H9 (cell line): ENCODE data around the gene AGO1. TPM values are rescaled to one million over a fixed set of nuclear protein-coding genes. Genes with fewer than 3 reads are reported as not detected.

Experiments
- DNase-seq: peaks from one replicate; pipeline ENCODE4 v3.0.0-alpha.2; 2017
- H2AFZ ChIP-seq: one replicate; pipeline ENCODE4 v1.6.1; 2013; ENCODE audit warnings: mild to moderate bottlenecking, low read length, control low read depth, moderate library complexity
- H2AK5ac ChIP-seq: 2 replicates; pipeline ENCODE4 v1.6.1; 2013; ENCODE audit warnings: low read length, control low read depth, mixed read lengths; ENCODE audit not compliant: insufficient read length
- H2BK120ac ChIP-seq: one replicate; pipeline ENCODE4 v1.6.1; 2013; ENCODE audit warnings: low read depth, mild to moderate bottlenecking, low read length, control low read depth, inconsistent platforms; ENCODE audit not compliant: poor library complexity, severe bottlenecking
- H2BK12ac ChIP-seq: 2 replicates; pipeline ENCODE4 v1.6.1; 2013; ENCODE audit warnings: low read length, control low read depth, mixed read lengths, low read depth; ENCODE audit not compliant: insufficient read length
- H2BK15ac ChIP-seq: 2 replicates; pipeline ENCODE4 v1.6.1; 2013; ENCODE audit warnings: low read depth, low read length, control low read depth
- H2BK20ac ChIP-seq: one replicate; pipeline ENCODE4 v1.6.1; 2013; ENCODE audit warnings: low read depth, mild to moderate bottlenecking, low read length, control low read depth, inconsistent platforms; ENCODE audit not compliant: poor library complexity, severe bottlenecking
- H2BK5ac ChIP-seq: 2 replicates; pipeline ENCODE4 v1.6.1; 2013; ENCODE audit warnings: low read length, control low read depth, mixed read lengths; ENCODE audit not compliant: insufficient read length
- H3K14ac ChIP-seq: 2 replicates; pipeline ENCODE4 v1.6.1; 2013; ENCODE audit warnings: low read length, control low read depth; ENCODE audit not compliant: insufficient read depth
- H3K18ac ChIP-seq: 2 replicates; pipeline ENCODE4 v1.6.1; 2013; ENCODE audit warnings: low read depth, mild to moderate bottlenecking, mixed read lengths, low read length, control low read depth; ENCODE audit not compliant: insufficient read length
- H3K23ac ChIP-seq: 2 replicates; pipeline ENCODE4 v1.6.1; 2013; ENCODE audit warnings: low read length, control low read depth, mixed read lengths, low read depth; ENCODE audit not compliant: insufficient read length
- H3K23me2 ChIP-seq: 2 replicates; pipeline ENCODE4 v1.6.1; 2013; ENCODE audit warnings: low read depth, mild to moderate bottlenecking, mixed read lengths, low read length, control low read depth; ENCODE audit not compliant: insufficient read length, poor library complexity, severe bottlenecking
- H3K27ac ChIP-seq: 2 replicates; pipeline ENCODE4 v1.5.1; 2013; ENCODE audit warnings: low read length, control low read depth, mixed read lengths, low read depth; ENCODE audit not compliant: insufficient read length
- H3K27me3 ChIP-seq: 2 replicates; pipeline ENCODE4 v1.6.1; 2013; ENCODE audit warnings: low read length, control low read depth, inconsistent platforms; ENCODE audit not compliant: insufficient read depth
- H3K4ac ChIP-seq: 2 replicates; pipeline ENCODE4 v1.6.1; 2013; ENCODE audit warnings: low read depth, mild to moderate bottlenecking, control low read depth, inconsistent platforms, low read length, moderate library complexity
- H3K4me1 ChIP-seq: 2 replicates; pipeline ENCODE4 v1.6.1; 2013; ENCODE audit warnings: low read length, control low read depth, inconsistent platforms; ENCODE audit not compliant: insufficient read depth
- H3K4me2 ChIP-seq: 2 replicates; pipeline ENCODE4 v1.6.1; 2013; ENCODE audit warnings: low read length, control low read depth, mixed read lengths; ENCODE audit not compliant: insufficient read length, insufficient read depth
- H3K56ac ChIP-seq: 2 replicates; pipeline ENCODE4 v1.6.1; 2013; ENCODE audit warnings: low read depth, mild to moderate bottlenecking, mixed read lengths, low read length, control low read depth; ENCODE audit not compliant: insufficient read length
- H3K79me1 ChIP-seq: 2 replicates; pipeline ENCODE4 v1.6.1; 2013; ENCODE audit warnings: low read depth, mild to moderate bottlenecking, moderate library complexity, low read length, control low read depth, inconsistent platforms; ENCODE audit not compliant: insufficient read depth, poor library complexity, severe bottlenecking
- H3K79me2 ChIP-seq: 2 replicates; pipeline ENCODE4 v1.6.1; 2013; ENCODE audit warnings: low read length, control low read depth, inconsistent platforms; ENCODE audit not compliant: insufficient read depth
- H3K9ac ChIP-seq: 2 replicates; pipeline ENCODE4 v1.6.1; 2013; ENCODE audit warnings: low read length, control low read depth, mixed read lengths; ENCODE audit not compliant: insufficient read length; ENCODE audit errors: extremely low read depth
- H3K9me3 ChIP-seq: one replicate; pipeline ENCODE4 v1.6.1; 2013; ENCODE audit warnings: low read depth, low read length, inconsistent platforms; ENCODE audit not compliant: control insufficient read depth
- H3T11ph ChIP-seq: one replicate; pipeline ENCODE4 v1.6.1; 2013; ENCODE audit warnings: mild to moderate bottlenecking, low read length, control low read depth, inconsistent platforms
- H4K20me1 ChIP-seq: one replicate; pipeline ENCODE4 v1.6.1; 2013; ENCODE audit not compliant: control insufficient read depth, insufficient read length, insufficient read depth
- H4K5ac ChIP-seq: 2 replicates; pipeline ENCODE4 v1.6.1; 2013; ENCODE audit warnings: low read depth, mild to moderate bottlenecking, mixed read lengths, low read length, control low read depth; ENCODE audit not compliant: insufficient read length
- H4K8ac ChIP-seq: replicated peaks from 2 replicates; pipeline ENCODE4 v1.6.1; 2013; ENCODE audit warnings: low read length, control low read depth, mixed read lengths, low read depth; ENCODE audit not compliant: insufficient read length
- H4K91ac ChIP-seq: 2 replicates; pipeline ENCODE4 v1.6.1; 2013; ENCODE audit warnings: low read depth, mild to moderate bottlenecking, moderate library complexity, mixed read lengths, low read length, control low read depth; ENCODE audit not compliant: insufficient read length
- H3K27ac Mint-ChIP-seq, 3 experiments: 2 replicates in 2 of 3; 3 replicates in 1 of 3; pipeline ENCODE4 v1.8.0; 2020 to 2021; ENCODE audit warnings: mixed read lengths in 3 of 3, mild to moderate bottlenecking in 1 of 3, moderate library complexity in 1 of 3
- H3K27me3 Mint-ChIP-seq: 2 replicates; pipeline ENCODE4 v1.8.0; 2021; ENCODE audit warnings: low read depth, mild to moderate bottlenecking, moderate library complexity, mixed read lengths
- H3K36me3 Mint-ChIP-seq, 3 experiments: 2 replicates in 2 of 3; 3 replicates in 1 of 3; pipeline ENCODE4 v1.8.0; 2020 to 2021; ENCODE audit warnings: low read depth in 3 of 3, mixed read lengths in 3 of 3; ENCODE audit not compliant: insufficient read depth in 1 of 3
- H3K4me1 Mint-ChIP-seq, 2 experiments: 2 replicates each; pipeline ENCODE4 v1.8.0; 2020; ENCODE audit warnings: mixed read lengths in 2 of 2
- H3K4me3 Mint-ChIP-seq, 2 experiments: 2 replicates in 1 of 2; 3 replicates in 1 of 2; pipeline ENCODE4 v1.8.0; 2020 to 2021; ENCODE audit warnings: mild to moderate bottlenecking in 2 of 2, mixed read lengths in 2 of 2, moderate library complexity in 1 of 2
- H3K9me3 Mint-ChIP-seq, 2 experiments: 2 replicates in 1 of 2; 3 replicates in 1 of 2; pipeline ENCODE4 v1.8.0; 2020; ENCODE audit warnings: mild to moderate bottlenecking in 2 of 2, mixed read lengths in 2 of 2, moderate library complexity in 1 of 2
- CTCF ChIP-seq: fragments of 200-600 bp; sonication (generic); conservative IDR thresholded peaks from 3 replicates; pipeline ENCODE4 v1.8.0; 2021; ENCODE audit warnings: antibody characterized with exemption, mild to moderate bottlenecking
- WGBS: extraction: QIAGEN DNeasy Blood & Tissue Kit; methylation state at CpG from one replicate; pipeline ENCODE4 v1.1.7; 2013; ENCODE audit warnings: missing lambda C conversion rate, low lambda C conversion rate, mixed read lengths; ENCODE audit not compliant: insufficient read length; ENCODE audit errors: extremely low coverage; 5-methylcytosine and 5-hydroxymethylcytosine counted together
- total RNA-seq: library from RNA; stranded (reverse); gene quantifications from 2 replicates; pipeline ENCODE4 v1.2.1, GENCODE V29; 2021

Gene AGO1
- total RNA-seq, 1 experiment from 2014 or later: 74.2 TPM

GRCh38 chr1:35847935-35848565 is 35.0 kb upstream of the AGO1 start:
- H3K27ac Mint-ChIP-seq: no peak overlapping the region
- Histone ChIP-seq H3K79me1 (no peaks in the 10 kb centered on the region), H2AK5ac (no peak overlapping the region), H2BK120ac (no peak overlapping the region), H4K20me1 (no peaks in the 10 kb centered on the region), H2AFZ (no peak overlapping the region), H3K4me1 (no peaks in the 10 kb centered on the region; the same call in 1 of the 2 replicates), H4K8ac (no peak overlapping the region), H3K23ac (no peak overlapping the region), H3K18ac (no peak overlapping the region), H4K91ac (no peak overlapping the region), H2BK5ac (no peak overlapping the region), H4K5ac (no peak overlapping the region), H3K56ac (no peak overlapping the region), H2BK20ac (no peak overlapping the region), H3K9ac (no peak overlapping the region), H3T11ph (no peak overlapping the region), H3K14ac (no peak overlapping the region), H3K4ac (no peak overlapping the region), H3K79me2 (no peaks in the 10 kb centered on the region), H3K27ac (no peak overlapping the region), H3K23me2 (no peaks in the 10 kb centered on the region), H3K27me3 (no peaks in the 10 kb centered on the region), H2BK15ac (no peak overlapping the region), H3K9me3 (no peaks in the 10 kb centered on the region), H3K4me2 (no peak overlapping the region), H2BK12ac (no peak overlapping the region)
- H3K4me1 Mint-ChIP-seq: peaks cover 6 to 8% of the 10 kb centered on the region in 2 experiments; a peak in 2 of 4 replicates
- no peak for TF ChIP-seq CTCF
- no peak for DNase-seq
- no CpG with 5 or more reads among the region's 1 CpG for WGBS
- no peak overlapping the region for H3K4me3 Mint-ChIP-seq
- no peaks in the 10 kb centered on the region for H3K27me3 Mint-ChIP-seq
- H3K9me3 Mint-ChIP-seq: no peaks in the 10 kb centered on the region
- H3K36me3 Mint-ChIP-seq: peaks cover 0 to 23% (median 22%) of the 10 kb centered on the region in 3 experiments; a peak in 6 of 7 replicates
